AG09309 (cell line): Measurements from ENCODE around the gene SAYSD1.

ENCODE experiments used
- DNase-seq: peaks from one replicate; pipeline ENCODE4 v3.0.0-alpha.2; 2010; ENCODE audit warnings: low read depth
- H3K4me3 ChIP-seq: 2 replicates; pipeline ENCODE4 v1.5.1; 2011; ENCODE audit warnings: mild to moderate bottlenecking, low read depth, low read length, moderate library complexity; ENCODE audit not compliant: control insufficient read depth
- CTCF ChIP-seq: IDR thresholded peaks from 2 replicates; pipeline ENCODE4 v1.5.1; 2011; ENCODE audit warnings: mild to moderate bottlenecking, low read depth, low read length, inconsistent platforms; ENCODE audit not compliant: insufficient read depth, control insufficient read depth; ENCODE audit errors: missing control alignments

The SAYSD1 gene

GRCh38 chr6:39073471-39074355, 41.3 kb downstream of the SAYSD1 start:
- no peak for TF ChIP-seq CTCF
- DNase-seq: no peak
- no peak overlapping the region for H3K4me3 ChIP-seq

GRCh38 chr6:39072830-39073229, 42.2 kb downstream of the SAYSD1 start:
- no peak for DNase-seq
- no peak overlapping the region for H3K4me3 ChIP-seq
- no peak for TF ChIP-seq CTCF

- no peak for TF ChIP-seq CTCF
- DNase-seq: no peak
- no peak overlapping the region for H3K4me3 ChIP-seq
These were observed 46.6 kb downstream of the SAYSD1 start for GRCh38 chr6:39068391-39068790.

GRCh38 chr6:39065561-39065960, 49.4 kb downstream of the SAYSD1 start:
- no peak for DNase-seq
- TF ChIP-seq CTCF: no peak
- H3K4me3 ChIP-seq: no peak overlapping the region

GRCh38 chr6:39063526-39063925, 51.5 kb downstream of the SAYSD1 start:
- TF ChIP-seq CTCF: no peak
- no peak for DNase-seq
- no peak overlapping the region for H3K4me3 ChIP-seq

GRCh38 chr6:39062014-39062740, 52.8 kb downstream of the SAYSD1 start:
- TF ChIP-seq CTCF: no peak
- DNase-seq: no peak
- no peak overlapping the region for H3K4me3 ChIP-seq
